ENCODE data around the gene OR8J3.

GRCh38 chr11:56176318-56176717, 36.3 kb upstream of the OR8J3 start, which contains the start of gene OR5J2:
- TF ChIP-seq POLR2A (IDR thresholded peaks at IDR 0.05; ENCODE audit: low read depth, low read length) = no peak
- no peak for TF ChIP-seq POLR2AphosphoS5 (IDR thresholded peaks at IDR 0.05; ENCODE audit: low read length)

Measured in GM12878 (cell line).